Vagina (tissue), 2 donors: ENCODE results near the gene METTL1.

ENCODE experiments used
- CTCF ChIP-seq, 3 experiments: fragments of 450-650 bp in 2 of 3; fragments of 200-600 bp in 1 of 3; sonication (generic) in 1 of 3; IDR thresholded peaks; one replicate each; pipeline ENCODE4 v1.5.1; 2017 to 2019; ENCODE audit warnings: antibody characterized with exemption in 3 of 3, mild to moderate bottlenecking in 2 of 3, moderate library complexity in 2 of 3
- POLR2A ChIP-seq, 2 donors: fragments of 450-650 bp; IDR thresholded peaks; one replicate each; pipeline ENCODE4 v1.6.1; 2017; ENCODE audit warnings: antibody characterized with exemption in 2 of 2, mild to moderate bottlenecking in 2 of 2, moderate library complexity in 2 of 2

GRCh38 chr12:57741844-57742738 lies 29.8 kb downstream of the METTL1 start:
- TF ChIP-seq CTCF (IDR thresholded peaks at IDR 0.05) (no peak), POLR2A (IDR thresholded peaks at IDR 0.05) (no peak)
